ENCODE data around the gene CCDC171. TPM values are rescaled to one million over a fixed set of nuclear protein-coding genes. Genes with fewer than 3 reads are reported as not detected.

CCDC171 gene
- total RNA-seq, 2 donors from 2014 or later, result 2.0 to 7.6 TPM

DNA sequence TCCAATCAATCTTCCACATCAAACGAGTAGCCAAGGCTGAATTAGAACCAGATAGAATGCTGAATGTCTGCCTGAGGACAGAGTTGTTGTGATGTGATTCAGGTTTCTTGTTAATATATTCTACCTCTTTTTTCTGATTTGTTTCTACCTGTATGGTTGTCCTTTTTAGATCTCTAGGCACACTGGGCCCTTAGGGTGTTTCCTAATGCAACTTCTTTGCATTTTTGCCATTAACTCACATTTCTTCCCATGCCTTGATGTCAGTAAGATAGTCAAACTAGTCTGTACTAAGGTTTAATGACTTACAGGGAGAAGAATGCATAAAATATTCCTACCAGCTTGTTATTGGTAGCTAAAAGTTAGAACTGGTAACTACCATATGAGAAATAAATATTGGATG lies 413.6 kb downstream of the CCDC171 start:
- Histone ChIP-seq H3K36me3 (no peaks in the 10 kb centered on the region), H3K27me3 (replicated peaks; ENCODE audit: insufficient read depth) (no peaks in the 10 kb centered on the region)

DNA sequence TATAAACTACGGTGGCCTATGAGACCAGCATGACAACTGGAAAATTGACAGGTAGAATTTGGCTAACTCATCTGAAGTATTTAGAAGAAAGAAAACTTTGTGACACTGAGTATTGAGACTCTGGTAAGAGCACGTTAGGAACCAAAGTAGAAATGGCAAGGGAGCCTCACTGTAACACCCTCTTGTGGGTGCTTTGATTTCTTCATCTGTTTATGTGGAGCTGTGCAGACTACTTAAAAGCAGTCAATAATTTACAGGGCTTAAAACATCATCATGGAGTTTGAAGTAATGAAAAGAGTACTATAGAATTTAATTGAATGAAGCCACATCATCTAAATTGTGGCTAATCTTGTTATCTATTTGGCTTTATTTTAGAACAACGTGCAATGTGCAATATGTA lies 414.2 kb downstream of the CCDC171 start:
- TF ChIP-seq POLR2AphosphoS5 (IDR thresholded peaks at IDR 0.05), result no peak
- TF ChIP-seq, protein P1, sequence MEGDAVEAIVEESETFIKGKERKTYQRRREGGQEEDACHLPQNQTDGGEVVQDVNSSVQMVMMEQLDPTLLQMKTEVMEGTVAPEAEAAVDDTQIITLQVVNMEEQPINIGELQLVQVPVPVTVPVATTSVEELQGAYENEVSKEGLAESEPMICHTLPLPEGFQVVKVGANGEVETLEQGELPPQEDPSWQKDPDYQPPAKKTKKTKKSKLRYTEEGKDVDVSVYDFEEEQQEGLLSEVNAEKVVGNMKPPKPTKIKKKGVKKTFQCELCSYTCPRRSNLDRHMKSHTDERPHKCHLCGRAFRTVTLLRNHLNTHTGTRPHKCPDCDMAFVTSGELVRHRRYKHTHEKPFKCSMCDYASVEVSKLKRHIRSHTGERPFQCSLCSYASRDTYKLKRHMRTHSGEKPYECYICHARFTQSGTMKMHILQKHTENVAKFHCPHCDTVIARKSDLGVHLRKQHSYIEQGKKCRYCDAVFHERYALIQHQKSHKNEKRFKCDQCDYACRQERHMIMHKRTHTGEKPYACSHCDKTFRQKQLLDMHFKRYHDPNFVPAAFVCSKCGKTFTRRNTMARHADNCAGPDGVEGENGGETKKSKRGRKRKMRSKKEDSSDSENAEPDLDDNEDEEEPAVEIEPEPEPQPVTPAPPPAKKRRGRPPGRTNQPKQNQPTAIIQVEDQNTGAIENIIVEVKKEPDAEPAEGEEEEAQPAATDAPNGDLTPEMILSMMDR (IDR thresholded peaks at IDR 0.05), result no peak
- Histone ChIP-seq H3K4me1 (replicated peaks) (no peaks in the 10 kb centered on the region), H3K27ac (no peak overlapping the region), H3K9me3 (no peaks in the 10 kb centered on the region), H3K4me3 (no peak overlapping the region), H3K27me3 (replicated peaks; ENCODE audit: insufficient read depth) (no peaks in the 10 kb centered on the region), H3K36me3 (no peaks in the 10 kb centered on the region)
- intact Hi-C loops (cut with DNase I), result no loop called here
- 70% methylated on average over 3 of the region's 3 CpGs for WGBS
- no peak for DNase-seq (ENCODE audit: low spot score)

More for the DNA sequence above, 413.6 kb downstream of the CCDC171 start:
- DNase-seq (ENCODE audit: low spot score), result no peak
- Histone ChIP-seq H3K27ac (no peak overlapping the region), H3K4me3 (no peak overlapping the region), H3K4me1 (replicated peaks) (no peaks in the 10 kb centered on the region), H3K9me3 (no peaks in the 10 kb centered on the region)
- intact Hi-C loops (cut with DNase I), result no loop called here
- TF ChIP-seq, protein P1 (IDR thresholded peaks at IDR 0.05), result no peak
- TF ChIP-seq POLR2AphosphoS5 (IDR thresholded peaks at IDR 0.05) (no peak), POLR2A (IDR thresholded peaks at IDR 0.05) (no peak)
- 92% methylated on average over 1 of the region's 1 CpG for WGBS

DNA sequence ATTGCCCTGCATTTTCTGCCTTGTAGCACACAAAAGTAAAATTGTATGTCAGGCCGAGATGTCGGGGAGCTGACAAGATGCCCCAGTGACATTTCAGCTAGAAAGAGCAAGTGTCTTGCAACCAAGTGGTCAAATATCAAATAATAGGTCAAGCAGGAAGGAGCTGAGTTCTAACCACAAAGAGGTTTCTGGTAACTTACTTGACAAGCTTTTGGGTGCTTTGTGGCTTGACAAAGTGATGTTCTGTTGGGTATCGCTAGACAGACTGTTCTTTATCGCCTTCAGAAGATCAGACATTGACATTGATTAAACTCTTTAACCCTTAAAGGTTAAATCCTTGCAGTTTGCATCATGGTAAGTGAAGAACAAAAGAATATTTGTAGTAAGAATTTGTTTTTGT lies 419.9 kb downstream of the CCDC171 start:
- Histone ChIP-seq H3K9me3 (no peaks in the 10 kb centered on the region), H3K4me1 (replicated peaks) (no peaks in the 10 kb centered on the region), H3K27ac (no peak overlapping the region), H3K4me3 (no peak overlapping the region), H3K36me3 (no peaks in the 10 kb centered on the region), H3K27me3 (replicated peaks; ENCODE audit: insufficient read depth) (no peaks in the 10 kb centered on the region)
- intact Hi-C loops (cut with DNase I), result no loop called here
- WGBS, result 91% methylated on average over 4 of the region's 4 CpGs
- TF ChIP-seq POLR2AphosphoS5 (IDR thresholded peaks at IDR 0.05) (no peak), POLR2A (IDR thresholded peaks at IDR 0.05) (no peak)
- TF ChIP-seq, protein P1 (IDR thresholded peaks at IDR 0.05), result no peak
- DNase-seq (ENCODE audit: low spot score), result no peak

DNA sequence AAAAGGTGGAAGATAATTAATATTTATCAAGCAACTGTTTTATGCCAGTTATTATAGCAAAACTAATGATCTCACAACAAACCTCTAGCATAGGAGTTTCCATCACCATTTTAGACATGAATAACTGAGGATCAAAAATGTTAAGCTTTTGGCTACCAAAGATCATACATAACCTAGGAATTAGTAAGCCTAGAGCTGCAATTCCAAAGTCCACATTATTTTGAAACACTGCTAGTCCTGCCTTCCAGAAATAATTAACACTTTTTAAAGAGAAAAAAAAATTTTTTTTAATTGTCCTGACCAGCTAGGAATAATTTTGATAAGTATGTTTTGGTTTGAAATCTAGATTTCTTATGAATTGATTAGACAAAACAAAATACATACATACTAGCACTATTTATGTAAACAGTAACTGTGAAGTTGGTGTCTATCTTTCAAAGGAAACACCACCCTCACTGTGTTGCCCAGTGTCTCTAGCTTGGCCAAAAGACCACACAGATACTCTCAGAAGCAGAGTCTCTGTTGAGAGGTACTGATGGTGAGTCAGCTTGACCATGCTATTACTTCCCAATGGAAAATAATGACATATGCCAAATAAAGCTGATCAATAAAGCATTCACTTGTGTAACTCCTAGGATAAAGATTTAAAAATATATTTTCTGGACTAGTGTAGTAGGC lies 422.4 kb downstream of the CCDC171 start:
- Histone ChIP-seq H3K27ac (no peak overlapping the region), H3K27me3 (replicated peaks; ENCODE audit: insufficient read depth) (no peaks in the 10 kb centered on the region), H3K4me1 (replicated peaks) (no peaks in the 10 kb centered on the region), H3K9me3 (no peaks in the 10 kb centered on the region), H3K4me3 (no peak overlapping the region), H3K36me3 (no peaks in the 10 kb centered on the region)
- intact Hi-C loops (cut with DNase I), result no loop called here
- TF ChIP-seq POLR2A (IDR thresholded peaks at IDR 0.05), result no peak
- no peak for DNase-seq (ENCODE audit: low spot score)

DNA sequence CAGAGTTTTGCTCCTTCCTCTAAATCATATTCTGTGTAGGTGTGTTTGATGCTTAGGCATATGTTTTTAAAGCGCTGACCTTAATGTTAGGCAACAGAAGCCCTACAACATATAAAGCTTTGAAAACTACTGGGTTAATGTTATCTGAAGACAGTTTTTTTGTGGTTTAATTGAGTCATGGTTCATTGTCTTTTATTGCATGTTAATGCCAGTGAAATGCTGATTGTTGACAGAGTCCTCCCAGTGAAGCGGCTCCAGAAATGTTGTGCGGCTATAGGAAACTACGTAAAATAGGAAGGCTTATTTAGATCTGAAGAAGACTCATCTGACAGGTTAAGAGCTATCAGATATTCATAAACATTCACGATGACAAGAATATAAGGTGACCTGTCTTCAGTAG lies 424.6 kb downstream of the CCDC171 start:
- Histone ChIP-seq H3K36me3 (no peaks in the 10 kb centered on the region), H3K4me3 (no peak overlapping the region), H3K4me1 (replicated peaks) (no peaks in the 10 kb centered on the region), H3K27ac (no peak overlapping the region), H3K9me3 (no peaks in the 10 kb centered on the region), H3K27me3 (replicated peaks; ENCODE audit: insufficient read depth) (no peaks in the 10 kb centered on the region)
- 44% methylated on average over 5 of the region's 5 CpGs for WGBS
- TF ChIP-seq, protein P1 (IDR thresholded peaks at IDR 0.05), result no peak
- TF ChIP-seq POLR2AphosphoS5 (IDR thresholded peaks at IDR 0.05) (no peak), POLR2A (IDR thresholded peaks at IDR 0.05) (no peak)
- intact Hi-C loops (cut with DNase I), result no loop called here
- DNase-seq (ENCODE audit: low spot score), result no peak

Data from prostate gland (tissue), 2 donors.